ENCODE data around the gene SLC22A15. TPM values are rescaled to one million over a fixed set of nuclear protein-coding genes. Genes with fewer than 3 reads are reported as not detected.

SLC22A15 gene
- total and polyA plus RNA-seq, 3 donors from 2014 or later = 1.8 to 9.4 (median 6.4) TPM

- H3K4me3 ChIP-seq = no peak within 1 kb of the TSS
- no peak for DNase-seq
- no peak within 1 kb of the TSS for H3K27ac ChIP-seq
- WGBS, 2 donors = 47 to 56% methylated on average over 12 of the region's 12 CpGs
- no peaks in the 10 kb centered on the region for H3K36me3 ChIP-seq (ENCODE audit: low read depth, missing control alignments)
- H3K4me1 ChIP-seq = no peaks in the 10 kb centered on the region
- no peaks in the 10 kb centered on the region for H3K9me3 ChIP-seq
- no peak for TF ChIP-seq POLR2A (IDR thresholded peaks at IDR 0.05)
- intact Hi-C loops (cut with DNase I; ENCODE audit: low total_unique reads) = no loop called here
- H3K27me3 ChIP-seq = no peaks in the 10 kb centered on the region
Observed at GRCh38 chr1:116110567-116111523, 134.5 kb downstream of the SLC22A15 start, which contains the start of gene MAB21L3. TSS of gene MAB21L3 (plus strand) at chr1:116111399. CDS start at chr1:116112616, 1,217 bp downstream.

GRCh38 chr1:116111524-116112021 is 135.3 kb downstream of the SLC22A15 start:
- DNase-seq = no peak
- Histone ChIP-seq H3K4me3 (no peak overlapping the region), H3K9me3 (no peaks in the 10 kb centered on the region), H3K4me1 (no peaks in the 10 kb centered on the region), H3K36me3 (ENCODE audit: low read depth, missing control alignments) (no peaks in the 10 kb centered on the region), H3K27ac (no peak overlapping the region), H3K27me3 (no peaks in the 10 kb centered on the region)
- intact Hi-C loops (cut with DNase I; ENCODE audit: low total_unique reads) = no loop called here
- TF ChIP-seq POLR2A (IDR thresholded peaks at IDR 0.05) (no peak), CTCF (IDR thresholded peaks at IDR 0.05) (no peak)
- 45 to 47% methylated on average over 11 of the region's 11 CpGs for WGBS, 2 donors

GRCh38 chr1:116112388-116113140 is 136.3 kb downstream of the SLC22A15 start:
- WGBS, 2 donors = 79 to 93% methylated on average over 4 of the region's 4 CpGs
- TF ChIP-seq CTCF (IDR thresholded peaks at IDR 0.05) (no peak), POLR2A (IDR thresholded peaks at IDR 0.05) (no peak)
- Histone ChIP-seq H3K36me3 (ENCODE audit: low read depth, missing control alignments) (no peaks in the 10 kb centered on the region), H3K4me1 (no peaks in the 10 kb centered on the region), H3K9me3 (no peaks in the 10 kb centered on the region), H3K27ac (no peak overlapping the region), H3K4me3 (no peak overlapping the region), H3K27me3 (no peaks in the 10 kb centered on the region)
- no peak for DNase-seq
- intact Hi-C loops (cut with DNase I; ENCODE audit: low total_unique reads) = no loop called here

- H3K27me3 ChIP-seq = no peaks in the 10 kb centered on the region
- no peaks in the 10 kb centered on the region for H3K4me1 ChIP-seq
- no peaks in the 10 kb centered on the region for H3K9me3 ChIP-seq
- intact Hi-C loops (cut with DNase I; ENCODE audit: low total_unique reads) = no loop called here
- TF ChIP-seq POLR2A (IDR thresholded peaks at IDR 0.05) = no peak
- no peak for TF ChIP-seq CTCF (IDR thresholded peaks at IDR 0.05)
- H3K4me3 ChIP-seq = no peak overlapping the region
- H3K36me3 ChIP-seq (ENCODE audit: low read depth, missing control alignments) = no peaks in the 10 kb centered on the region
- DNase-seq = no peak
- H3K27ac ChIP-seq = no peak overlapping the region
- WGBS, 2 donors = 85 to 91% methylated on average over 7 of the region's 7 CpGs
Observed at GRCh38 chr1:116113615-116114014, 137.3 kb downstream of the SLC22A15 start.

All from testis (tissue), 3 donors.